GM12801 (cell line): Measurements from ENCODE around the gene SHF.

Experiments
- CTCF ChIP-seq: IDR thresholded peaks from one replicate; pipeline ENCODE4 v1.5.1; 2011; ENCODE audit warnings: control low read depth; ENCODE audit not compliant: insufficient read length; ENCODE audit errors: extremely low read depth

Gene SHF

GRCh38 chr15:45181491-45182285 lies 6.1 kb downstream of the SHF start:
- TF ChIP-seq CTCF, result no peak

- TF ChIP-seq CTCF, result no peak
Measured at GRCh38 chr15:45180648-45181436, 6.9 kb downstream of the SHF start.

GRCh38 chr15:45180201-45180600 lies 7.6 kb downstream of the SHF start:
- TF ChIP-seq CTCF, result no peak

GRCh38 chr15:45179221-45179985 lies 8.4 kb downstream of the SHF start:
- TF ChIP-seq CTCF, result no peak

GRCh38 chr15:45177285-45177684 lies 10.5 kb downstream of the SHF start:
- no peak for TF ChIP-seq CTCF

GRCh38 chr15:45174577-45174976 lies 13.2 kb downstream of the SHF start:
- no peak for TF ChIP-seq CTCF

- no peak for TF ChIP-seq CTCF
Measured at GRCh38 chr15:45174069-45174468, 13.7 kb downstream of the SHF start.
